Fibroblast of villous mesenchyme (primary cell): Measurements from ENCODE around the gene TMEM171. TPM values are rescaled to one million over a fixed set of nuclear protein-coding genes. Genes with fewer than 3 reads are reported as not detected.

ENCODE experiments used
- DNase-seq: peaks from one replicate; pipeline ENCODE4 v3.0.0-alpha.2; 2010; ENCODE audit warnings: low read depth
- H3K4me3 ChIP-seq: 2 replicates; pipeline ENCODE4 v1.5.1; 2011; ENCODE audit warnings: low read depth, mild to moderate bottlenecking, low read length
- CTCF ChIP-seq: IDR thresholded peaks from 2 replicates; pipeline ENCODE4 v1.5.1; 2012; ENCODE audit warnings: low read depth, mild to moderate bottlenecking, low read length; ENCODE audit not compliant: insufficient read depth
- total RNA-seq: library from RNA; depleted of rRNA; stranded (reverse); fragments of >200 nt; gene quantifications from 2 replicates; pipeline ENCODE4 v1.2.3, GENCODE V29; 2012

The TMEM171 gene
- total RNA-seq, 1 donor: 13.4 TPM

GRCh38 chr5:73154208-73155006 is 34.0 kb downstream of the TMEM171 start:
- no peak for DNase-seq
- H3K4me3 ChIP-seq: no peak overlapping the region
- no peak for TF ChIP-seq CTCF

GRCh38 chr5:73155271-73156222 is 35.2 kb downstream of the TMEM171 start:
- DNase-seq: no peak
- H3K4me3 ChIP-seq: no peak overlapping the region
- no peak for TF ChIP-seq CTCF

GRCh38 chr5:73157414-73158303 is 37.3 kb downstream of the TMEM171 start:
- DNase-seq: no peak
- no peak for TF ChIP-seq CTCF
- H3K4me3 ChIP-seq: no peak overlapping the region

GRCh38 chr5:73158313-73158712 is 37.9 kb downstream of the TMEM171 start:
- no peak overlapping the region for H3K4me3 ChIP-seq
- DNase-seq: no peak
- TF ChIP-seq CTCF: no peak

- H3K4me3 ChIP-seq: no peak overlapping the region
- DNase-seq: no peak
- TF ChIP-seq CTCF: no peak
These were observed 39.9 kb downstream of the TMEM171 start for GRCh38 chr5:73160239-73160671.

- no peak overlapping the region for H3K4me3 ChIP-seq
- DNase-seq: peak; percentile 53
- peak; percentile 93 for TF ChIP-seq CTCF
These were observed 50.1 kb downstream of the TMEM171 start for GRCh38 chr5:73170522-73170921.
